Activated CD8-positive, alpha-beta memory T cell treated with anti-CD3 and anti-CD28 coated beads for 4 hours (primary cell): ENCODE data around the gene GMPR.

Experiments
- DNase-seq, 2 donors: peaks; one replicate each; pipeline ENCODE4 v3.0.0-alpha.2; 2020; ENCODE audit warnings: low read depth in 2 of 2

The GMPR gene

GRCh38 chr6:16238057-16238962, at the start of gene GMPR:
GMPR (plus strand) TSS chr6:16238587; CDS start chr6:16238694, 107 bp downstream.
- DNase-seq = peak; percentile 46 to 49

GRCh38 chr6:16190214-16190613, 48.2 kb upstream of the GMPR start:
- DNase-seq = no peak

- DNase-seq = no peak
Observed at GRCh38 chr6:16196260-16196983, 42.0 kb upstream of the GMPR start.

GRCh38 chr6:16196984-16197546, 41.3 kb upstream of the GMPR start:
- no peak for DNase-seq

GRCh38 chr6:16198061-16198705, 40.2 kb upstream of the GMPR start:
- no peak for DNase-seq

GRCh38 chr6:16199804-16200203, 38.6 kb upstream of the GMPR start:
- DNase-seq = no peak

- DNase-seq = no peak
Observed at GRCh38 chr6:16200321-16200883, 38.0 kb upstream of the GMPR start.

GRCh38 chr6:16201706-16202105, 36.7 kb upstream of the GMPR start:
- no peak for DNase-seq

- no peak for DNase-seq
Observed at GRCh38 chr6:16204653-16205376, 33.6 kb upstream of the GMPR start.

GRCh38 chr6:16205377-16206144, 32.8 kb upstream of the GMPR start:
- DNase-seq = no peak

- DNase-seq = peak in 1 of 2 donors; percentile 11
Observed at GRCh38 chr6:16206595-16207037, 31.8 kb upstream of the GMPR start.

- no peak for DNase-seq
Observed at GRCh38 chr6:16208989-16209388, 29.4 kb upstream of the GMPR start.

GRCh38 chr6:16209539-16209938, 28.8 kb upstream of the GMPR start:
- DNase-seq = no peak

GRCh38 chr6:16212276-16212675, 26.1 kb upstream of the GMPR start:
- DNase-seq = no peak

GRCh38 chr6:16216501-16217155, 21.8 kb upstream of the GMPR start:
- DNase-seq = no peak

- DNase-seq = no peak
Observed at GRCh38 chr6:16217156-16217721, 21.1 kb upstream of the GMPR start.

- DNase-seq = no peak
Observed at GRCh38 chr6:16222826-16223225, 15.6 kb upstream of the GMPR start.

- no peak for DNase-seq
Observed at GRCh38 chr6:16223362-16223761, 15.0 kb upstream of the GMPR start.

- DNase-seq = no peak
Observed at GRCh38 chr6:16224409-16224808, 14.0 kb upstream of the GMPR start.
